Measurements from ENCODE around the gene PIP4K2C. TPM values are rescaled to one million over a fixed set of nuclear protein-coding genes. Genes with fewer than 3 reads are reported as not detected.

Gene PIP4K2C
- total and polyA plus RNA-seq, 10 of the 15 experiments (the other 5 are each of a cell fraction or from before 2014, with no cell fraction given) = 4.8 to 25.1 (median 14.9) TPM

DNA sequence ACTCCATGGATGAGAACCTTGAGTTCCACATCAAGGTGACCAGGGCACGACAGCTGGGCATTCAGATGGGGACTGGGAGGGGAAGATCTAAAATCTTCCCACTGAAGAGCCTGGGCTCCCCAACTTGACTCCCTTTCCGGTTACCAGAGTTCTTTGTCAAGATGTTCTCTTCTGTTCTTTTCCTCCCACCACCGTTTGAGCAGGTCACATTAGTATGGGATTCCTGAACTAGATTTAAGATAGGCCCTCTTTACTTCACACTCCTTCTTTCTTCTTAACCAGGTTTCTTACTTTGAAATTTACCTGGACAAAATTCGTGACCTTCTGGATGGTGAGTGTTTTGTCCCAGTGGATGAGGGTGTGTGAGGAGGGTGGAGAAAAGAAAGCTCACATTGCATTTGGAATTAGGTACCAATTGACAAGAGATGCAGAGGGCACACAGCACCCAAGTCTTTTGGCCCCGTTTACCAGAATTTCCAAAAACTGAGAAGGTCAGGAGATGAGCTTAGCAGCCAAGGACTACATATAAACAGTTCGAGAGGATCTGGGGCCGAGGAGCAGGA lies 26.7 kb upstream of the PIP4K2C start:
- DNase-seq (ENCODE audit: low read depth, low spot score) (no peak), ATAC-seq (no peak), FAIRE-seq (no peak)
- no peaks in the 10 kb centered on the region for H4K20me1 ChIP-seq (ENCODE audit: control insufficient read depth, insufficient read depth)
- H3K4me2 ChIP-seq (ENCODE audit: control insufficient read depth, insufficient read depth) = no peak overlapping the region
- SMC1A ChIA-PET (ENCODE audit: uncharacterized antibody, unreplicated experiment) = no interaction called here
- no peak overlapping the region for H3K4me3 ChIP-seq
- RAD21 ChIA-PET (ENCODE audit: unreplicated experiment) = no interaction called here
- no peaks in the 10 kb centered on the region for H3K27me3 ChIP-seq (replicated peaks in 1 of 2; ENCODE audit: control insufficient read depth in 2 of 2, insufficient read depth in 2 of 2, low read length in 1 of 2)
- H3K79me2 ChIP-seq (ENCODE audit: control insufficient read depth, insufficient read depth, low read length) = no peaks in the 10 kb centered on the region
- TF ChIP-seq SMAD5 (IDR thresholded peaks at IDR 0.05; ENCODE audit: low read depth) = no peak
- TF ChIP-seq ZNF24 (IDR thresholded peaks at IDR 0.05) = no peak
- TF ChIP-seq IRF4 (IDR thresholded peaks at IDR 0.05; ENCODE audit: low read depth, low read length) = no peak
- TF ChIP-seq, protein P1, sequence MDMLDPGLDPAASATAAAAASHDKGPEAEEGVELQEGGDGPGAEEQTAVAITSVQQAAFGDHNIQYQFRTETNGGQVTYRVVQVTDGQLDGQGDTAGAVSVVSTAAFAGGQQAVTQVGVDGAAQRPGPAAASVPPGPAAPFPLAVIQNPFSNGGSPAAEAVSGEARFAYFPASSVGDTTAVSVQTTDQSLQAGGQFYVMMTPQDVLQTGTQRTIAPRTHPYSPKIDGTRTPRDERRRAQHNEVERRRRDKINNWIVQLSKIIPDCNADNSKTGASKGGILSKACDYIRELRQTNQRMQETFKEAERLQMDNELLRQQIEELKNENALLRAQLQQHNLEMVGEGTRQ (IDR thresholded peaks at IDR 0.05; ENCODE audit: borderline replicate concordance, low read depth, low read length) = no peak
- no peak for TF ChIP-seq ZBED1 (IDR thresholded peaks at IDR 0.05; ENCODE audit: borderline replicate concordance)
- TF ChIP-seq, protein P2, sequence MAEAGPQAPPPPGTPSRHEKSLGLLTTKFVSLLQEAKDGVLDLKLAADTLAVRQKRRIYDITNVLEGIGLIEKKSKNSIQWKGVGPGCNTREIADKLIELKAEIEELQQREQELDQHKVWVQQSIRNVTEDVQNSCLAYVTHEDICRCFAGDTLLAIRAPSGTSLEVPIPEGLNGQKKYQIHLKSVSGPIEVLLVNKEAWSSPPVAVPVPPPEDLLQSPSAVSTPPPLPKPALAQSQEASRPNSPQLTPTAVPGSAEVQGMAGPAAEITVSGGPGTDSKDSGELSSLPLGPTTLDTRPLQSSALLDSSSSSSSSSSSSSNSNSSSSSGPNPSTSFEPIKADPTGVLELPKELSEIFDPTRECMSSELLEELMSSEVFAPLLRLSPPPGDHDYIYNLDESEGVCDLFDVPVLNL (IDR thresholded peaks at IDR 0.05; ENCODE audit: low read depth, low read length) = no peak
- TF ChIP-seq SMARCA5 (IDR thresholded peaks at IDR 0.05) = no peak
- no peak for TF ChIP-seq RB1 (IDR thresholded peaks at IDR 0.05; ENCODE audit: borderline replicate concordance)
- no peak for TF ChIP-seq MEF2B (IDR thresholded peaks at IDR 0.05; ENCODE audit: partially characterized antibody, poor library complexity, severe bottlenecking)
- TF ChIP-seq ZZZ3 (IDR thresholded peaks at IDR 0.05; ENCODE audit: control insufficient read depth, insufficient read length, low read depth) = no peak
- no peak for TF ChIP-seq NFIC (IDR thresholded peaks at IDR 0.05; ENCODE audit: low read depth, low read length)
- no peak for TF ChIP-seq TARDBP (IDR thresholded peaks at IDR 0.05; ENCODE audit: borderline replicate concordance)
- TF ChIP-seq MYC (IDR thresholded peaks at IDR 0.05; ENCODE audit: insufficient read depth, insufficient read length, insufficient replicate concordance, low read length, severe bottlenecking) = no peak
- H3K9me3 ChIP-seq (replicated peaks; ENCODE audit: control insufficient read depth, insufficient read depth, low read length) = no peaks in the 10 kb centered on the region
- CTCF ChIA-PET = interaction anchor here (1.0 kb wide), 1 partner anchor 104 kb away, joined by 3 read pairs; the partner anchor contains the start of gene GLI1
- POLR2A ChIA-PET = no interaction called here
- BruUV-seq (replicated peaks) = no TSS peak
- no peaks in the 10 kb centered on the region for H3K4me1 ChIP-seq (ENCODE audit: control insufficient read depth, insufficient read depth, low read length)
- no peak overlapping the region for H3K9ac ChIP-seq (ENCODE audit: control insufficient read depth, insufficient read depth, low read length)
- no peak overlapping the region for H3K27ac ChIP-seq (ENCODE audit: control insufficient read depth, insufficient read depth)
- 15% methylated on average over 7 of the region's 7 CpGs for WGBS (ENCODE audit: insufficient coverage, insufficient replicate concordance, low lambda C conversion rate, missing lambda C conversion rate)
- in situ Hi-C loops (cut with MboI) = no loop called here
- H3K36me3 ChIP-seq (ENCODE audit: control insufficient read depth in 2 of 2, insufficient read depth in 2 of 2, low read length in 1 of 2) = no peaks in the 10 kb centered on the region
- no peak overlapping the region for H2AFZ ChIP-seq (ENCODE audit: control insufficient read depth, low read depth, low read length)
- intact Hi-C loops (cut with micrococcal nuclease; ENCODE audit: unreplicated experiment) = no loop called here
